Effector CD8-positive, alpha-beta T cell (primary cell): ENCODE results near the gene CCDC187.

Experiments
- DNase-seq: peaks from one replicate; lab custom pipeline; 2025; lab: John Stamatoyannopoulos, UW

The CCDC187 gene

GRCh38 chr9:136225748-136226679 is 77.9 kb downstream of the CCDC187 start:
- peak; percentile 19 for DNase-seq

- DNase-seq, result no peak
These were observed 78.5 kb downstream of the CCDC187 start for GRCh38 chr9:136225366-136225747.

GRCh38 chr9:136223871-136224640 is 79.8 kb downstream of the CCDC187 start:
- no peak for DNase-seq

- DNase-seq, result no peak
These were observed 81.0 kb downstream of the CCDC187 start for GRCh38 chr9:136222906-136223285.

- DNase-seq, result no peak
These were observed 81.6 kb downstream of the CCDC187 start for GRCh38 chr9:136222166-136222905.

- DNase-seq, result no peak
These were observed 83.7 kb downstream of the CCDC187 start for GRCh38 chr9:136220017-136220729.

GRCh38 chr9:136219276-136219675 is 84.6 kb downstream of the CCDC187 start:
- no peak for DNase-seq

GRCh38 chr9:136218673-136219072 is 85.2 kb downstream of the CCDC187 start:
- no peak for DNase-seq

- no peak for DNase-seq
These were observed 85.6 kb downstream of the CCDC187 start for GRCh38 chr9:136218271-136218670.

- no peak for DNase-seq
These were observed 87.2 kb downstream of the CCDC187 start for GRCh38 chr9:136216541-136217244.

- no peak for DNase-seq
These were observed 90.2 kb downstream of the CCDC187 start for GRCh38 chr9:136213733-136214132.

GRCh38 chr9:136212345-136212950 is 91.4 kb downstream of the CCDC187 start:
- no peak for DNase-seq

GRCh38 chr9:136211441-136212344 is 92.2 kb downstream of the CCDC187 start:
- DNase-seq, result no peak

GRCh38 chr9:136211006-136211405 is 92.9 kb downstream of the CCDC187 start:
- no peak for DNase-seq

GRCh38 chr9:136210276-136210675 is 93.6 kb downstream of the CCDC187 start:
- DNase-seq, result no peak

- DNase-seq, result no peak
These were observed 94.1 kb downstream of the CCDC187 start for GRCh38 chr9:136209786-136210185.

GRCh38 chr9:136209232-136209631 is 94.7 kb downstream of the CCDC187 start:
- DNase-seq, result no peak

- no peak for DNase-seq
These were observed 95.2 kb downstream of the CCDC187 start for GRCh38 chr9:136208675-136209074.

- DNase-seq, result no peak
These were observed 96.3 kb downstream of the CCDC187 start for GRCh38 chr9:136207616-136208015.
